GM12878 (cell line): Measurements from ENCODE around the gene RCVRN. TPM values are rescaled to one million over a fixed set of nuclear protein-coding genes. Genes with fewer than 3 reads are reported as not detected.

Experiments
- ATAC-seq: fragments of 200-7000 bp; cut with Tn5 transposase; 3 replicates; pipeline ENCODE4 v1.9.1; 2020; ENCODE audit warnings: mild to moderate bottlenecking, moderate library complexity
- BruUV-seq: library from RNA; stranded (reverse); fragments of 400-500 nt; replicated peaks from 2 replicates; lab custom pipeline; 2021; lab: Mats Ljungman, UMichigan
- CTCF ChIA-PET: fragments of 300-600 bp; sonication (Branson Sonifier 250); formaldehyde crosslinking; extraction: SDS; loops from one replicate; lab custom pipeline; 2021; ENCODE audit warnings: inconsistent platforms; lab: Yijun Ruan, JAX
- POLR2A ChIA-PET: fragments of 350-600 bp; formaldehyde crosslinking; extraction: SDS; loops from one replicate; lab custom pipeline; 2021; ENCODE audit warnings: inconsistent platforms; lab: Charles Lee
- RAD21 ChIA-PET: fragments of 300-600 bp; sonication (Branson Sonifier 250); formaldehyde crosslinking; loops from one replicate; lab custom pipeline; 2023; ENCODE audit warnings: antibody characterized with exemption; ENCODE audit not compliant: unreplicated experiment; lab: Charles Lee
- SMC1A ChIA-PET: fragments of 300-600 bp; sonication (Branson Sonifier 250); formaldehyde crosslinking; loops from one replicate; lab custom pipeline; 2023; ENCODE audit not compliant: unreplicated experiment, uncharacterized antibody; lab: Charles Lee
- DNase-seq: peaks from one replicate; pipeline ENCODE4 v3.0.0-alpha.2; 2011; ENCODE audit warnings: low read depth, low spot score
- FAIRE-seq: peaks from 3 replicates; lab custom pipeline; 2011; peaks lifted over from hg19 to GRCh38; lab: Jason Lieb, UNC
- H2AFZ ChIP-seq: 2 replicates; pipeline ENCODE4 v1.6.0; 2011; ENCODE audit warnings: low read depth, low read length, control low read depth; ENCODE audit not compliant: control insufficient read depth
- H3K27ac ChIP-seq: 2 replicates; pipeline ENCODE4 v1.5.1; 2011; ENCODE audit warnings: control low read depth; ENCODE audit not compliant: control insufficient read depth, insufficient read depth
- H3K27me3 ChIP-seq, 2 experiments: replicated peaks in 1 of 2; 2 replicates each; pipeline versions ENCODE4 v1.6.0 to v1.6.1; 2011; ENCODE audit warnings: low read length in 1 of 2; ENCODE audit not compliant: control insufficient read depth in 2 of 2, insufficient read depth in 2 of 2
- H3K36me3 ChIP-seq, 2 experiments: 2 replicates each; pipeline ENCODE4 v1.5.1; 2011; ENCODE audit warnings: low read length in 1 of 2; ENCODE audit not compliant: control insufficient read depth in 2 of 2, insufficient read depth in 2 of 2
- H3K4me1 ChIP-seq: 2 replicates; pipeline ENCODE4 v1.6.1; 2011; ENCODE audit warnings: mild to moderate bottlenecking, low read length, moderate library complexity, mixed read lengths; ENCODE audit not compliant: control insufficient read depth, insufficient read depth
- H3K4me2 ChIP-seq: 2 replicates; pipeline ENCODE4 v1.6.0; 2011; ENCODE audit warnings: control low read depth; ENCODE audit not compliant: control insufficient read depth, insufficient read depth
- H3K4me3 ChIP-seq: fragments of 200-600 bp; sonication (generic); 2 replicates; pipeline ENCODE4 v1.5.1; 2016
- H3K79me2 ChIP-seq: 2 replicates; pipeline ENCODE4 v1.6.0; 2011; ENCODE audit warnings: low read length; ENCODE audit not compliant: control insufficient read depth, insufficient read depth
- H3K9ac ChIP-seq: 2 replicates; pipeline ENCODE4 v1.8.0; 2011; ENCODE audit warnings: low read length, control low read depth, mixed read lengths; ENCODE audit not compliant: control insufficient read depth, insufficient read depth
- H3K9me3 ChIP-seq: replicated peaks from 3 replicates; pipeline ENCODE4 v1.5.1; 2011; ENCODE audit warnings: mild to moderate bottlenecking, low read length; ENCODE audit not compliant: control insufficient read depth, insufficient read depth
- H4K20me1 ChIP-seq: 2 replicates; pipeline ENCODE4 v1.6.0; 2011; ENCODE audit not compliant: control insufficient read depth, insufficient read depth
- CBFB ChIP-seq: IDR thresholded peaks from 2 replicates; pipeline ENCODE4 v1.6.1; 2016; ENCODE audit warnings: antibody characterized with exemption, low read depth
- CTCF ChIP-seq, 3 experiments: IDR thresholded peaks in 2 of 3; conservative IDR thresholded peaks in 1 of 3; 2 replicates each; pipeline ENCODE4 v1.5.1; 2011; ENCODE audit warnings: low read depth in 3 of 3, low read length in 3 of 3, mild to moderate bottlenecking in 3 of 3, control low read depth in 2 of 3, moderate library complexity in 2 of 3, inconsistent platforms in 1 of 3, mixed read lengths in 1 of 3; ENCODE audit not compliant: control insufficient read depth in 2 of 3, insufficient read depth in 1 of 3; ENCODE audit errors: extremely low read depth in 1 of 3
- EP300 ChIP-seq, 2 experiments: fragments of 150-350 bp in 1 of 2; IDR thresholded peaks; 2 replicates each; pipeline ENCODE4 v1.6.1; 2011 to 2012; ENCODE audit warnings: low read depth in 2 of 2, low read length in 2 of 2, borderline replicate concordance in 1 of 2, improper control_type of control experiment in 1 of 2, inconsistent platforms in 1 of 2; ENCODE audit not compliant: control insufficient read depth in 1 of 2
- IKZF2 ChIP-seq, 2 experiments: fragments of 450-650 bp; IDR thresholded peaks; 2 replicates each; pipeline ENCODE4 v1.6.1; 2017; ENCODE audit warnings: mild to moderate bottlenecking in 2 of 2, moderate library complexity in 2 of 2
- RAD21 ChIP-seq: IDR thresholded peaks from 2 replicates; pipeline ENCODE4 v1.6.1; 2011; ENCODE audit warnings: mild to moderate bottlenecking, low read depth, low read length, moderate library complexity; ENCODE audit not compliant: insufficient read depth
- RUNX3 ChIP-seq: IDR thresholded peaks from 2 replicates; pipeline ENCODE4 v1.6.1; 2012; ENCODE audit warnings: low read length, inconsistent platforms
- SPI1 ChIP-seq: IDR thresholded peaks from 2 replicates; pipeline ENCODE4 v1.6.1; 2011; ENCODE audit warnings: low read depth, mild to moderate bottlenecking, low read length, moderate library complexity, borderline replicate concordance; ENCODE audit not compliant: insufficient read depth
- TBL1XR1 ChIP-seq: IDR thresholded peaks from 2 replicates; pipeline ENCODE4 v1.6.1; 2012; ENCODE audit warnings: low read depth, low read length, improper control_type of control experiment
- TCF7 ChIP-seq: IDR thresholded peaks from 2 replicates; pipeline ENCODE4 v1.6.1; 2014; ENCODE audit warnings: antibody characterized with exemption, borderline replicate concordance
- ZNF622 ChIP-seq: fragments of 450-650 bp; IDR thresholded peaks from 2 replicates; pipeline ENCODE4 v1.6.1; 2017; ENCODE audit warnings: mild to moderate bottlenecking, inconsistent platforms
- WGBS: methylation state at CpG from one replicate; pipeline ENCODE4 v1.1.6; 2016; ENCODE audit warnings: low lambda C conversion rate; ENCODE audit not compliant: insufficient replicate concordance, insufficient coverage; ENCODE audit errors: missing lambda C conversion rate; 5-methylcytosine and 5-hydroxymethylcytosine counted together
- in situ Hi-C: fragments of 300-500 bp; cut with MboI; formaldehyde crosslinking; loops from 9 replicates; pipeline ENCODE4 v1.14.3; 2018; ENCODE audit warnings: mixed read lengths
- intact Hi-C: fragments of 100-400 bp; cut with micrococcal nuclease; formaldehyde crosslinking; loops from one replicate; pipeline ENCODE4 v1.14.2; 2022; ENCODE audit not compliant: unreplicated experiment
- polyA plus RNA-seq, 11 experiments: library from polyadenylated mRNA; depleted of rRNA in 4 of 11; unstranded in 6 of 11; stranded (reverse) in 5 of 11; fragments of >200 nt; fragmentation: Nextera tagmentation in 4 of 11; fragmentation: Illumina TruSeq in 1 of 11; extraction: Ambion mirVana in 4 of 11; extraction: Trizol in 1 of 11; gene quantifications; 1 replicate in 1 of 11; 2 replicates in 10 of 11; pipeline versions ENCODE4 v1.2.1 to v1.2.3, GENCODE V29; 2011 to 2016; ENCODE audit warnings: inconsistent platforms in 2 of 11, missing spikeins in 2 of 11, low read depth in 1 of 11
- total RNA-seq, 4 experiments: library from RNA; depleted of rRNA in 3 of 4; stranded (reverse); fragments of >200 nt in 3 of 4; fragmentation: Illumina TruSeq in 1 of 4; extraction: Trizol in 1 of 4; gene quantifications; 2 replicates each; pipeline versions ENCODE4 v1.2.1 to v1.2.3, GENCODE V29; 2013 to 2021

RCVRN gene
- total and polyA plus RNA-seq, 10 of the 15 experiments (the other 5 are each of a cell fraction or from before 2014, with no cell fraction given), result 0.07 to 0.23 (median 0.14) TPM; not detected in 6

GRCh38 chr17:9906616-9907015 lies 1.5 kb upstream of the RCVRN start (continued):
- TF ChIP-seq SPI1, result no peak
- TF ChIP-seq IKZF2 (IDR thresholded peaks at IDR 0.05), result no peak
- no peak for TF ChIP-seq CBFB
- TF ChIP-seq ZNF622, result no peak
- no peak for TF ChIP-seq RUNX3

GRCh38 chr17:9905902-9906301 lies 831 bp upstream of the RCVRN start:
- RAD21 ChIA-PET, result no interaction called here
- 27% methylated on average over 4 of the region's 4 CpGs for WGBS
- no peak for DNase-seq

More at GRCh38 chr17:9905902-9906301, 831 bp upstream of the RCVRN start:
- H2AFZ ChIP-seq, result no peak overlapping the region
- no peaks in the 10 kb centered on the region for H3K79me2 ChIP-seq
- no peaks in the 10 kb centered on the region for H3K4me1 ChIP-seq
- no peak overlapping the region for H3K4me2 ChIP-seq
- BruUV-seq, result no TSS peak
- no peaks in the 10 kb centered on the region for H4K20me1 ChIP-seq
- ATAC-seq (peak; percentile 76), FAIRE-seq (peak; percentile 61)
- intact Hi-C loops, result no loop called here
- no peaks in the 10 kb centered on the region for H3K9me3 ChIP-seq
- POLR2A ChIA-PET, result no interaction called here
- no peak overlapping the region for H3K9ac ChIP-seq
- TF ChIP-seq TBL1XR1 (no peak), RAD21 (peak; percentile 27; the same call in 1 of the 2 replicates), CTCF (IDR thresholded peaks at IDR 0.05 in 2 of 3, conservative IDR thresholded peaks at IDR 0.05 in 1 of 3; ENCODE audit: control insufficient read depth in 2 of 3, extremely low read depth in 1 of 3, insufficient read depth in 1 of 3, low read depth in 3 of 3, low read length in 3 of 3) (peak; percentile 45 to 76 (median 66)), EP300 (IDR thresholded peaks at IDR 0.05; ENCODE audit: borderline replicate concordance in 1 of 2, control insufficient read depth in 1 of 2, low read depth in 2 of 2, low read length in 2 of 2) (no peak), TCF7 (no peak)
- in situ Hi-C loops, result no loop called here
- no peak overlapping the region for H3K4me3 ChIP-seq
- no peak overlapping the region for H3K27ac ChIP-seq
- CTCF ChIA-PET, result no interaction called here
- SMC1A ChIA-PET, result no interaction called here
- H3K27me3 ChIP-seq, result no peaks in the 10 kb centered on the region
- no peaks in the 10 kb centered on the region for H3K36me3 ChIP-seq
